GM21717 (cell line): Measurements from ENCODE around the gene DLX4.

Experiments
- ATAC-seq: cut with Tn5 transposase; IDR thresholded peaks from one replicate; pipeline ENCODE4 v1.9.1; 2021; ENCODE audit warnings: mild to moderate bottlenecking, moderate library complexity; ENCODE audit not compliant: unreplicated experiment

The DLX4 gene

GRCh38 chr17:49986396-49987289 is 17.7 kb downstream of the DLX4 start:
- ATAC-seq = no peak

GRCh38 chr17:49987290-49987585 is 18.2 kb downstream of the DLX4 start:
- ATAC-seq = no peak

- ATAC-seq = no peak
Measured at GRCh38 chr17:49987681-49988441, 18.9 kb downstream of the DLX4 start.

GRCh38 chr17:49989518-49989880 is 20.5 kb downstream of the DLX4 start:
- ATAC-seq = no peak

GRCh38 chr17:49990331-49990730 is 21.3 kb downstream of the DLX4 start:
- ATAC-seq = no peak

- no peak for ATAC-seq
Measured at GRCh38 chr17:49990921-49991320, 21.9 kb downstream of the DLX4 start.

GRCh38 chr17:49991409-49991808 is 22.4 kb downstream of the DLX4 start:
- ATAC-seq = no peak

- ATAC-seq = no peak
Measured at GRCh38 chr17:49992191-49992932, 23.4 kb downstream of the DLX4 start.

- ATAC-seq = no peak
Measured at GRCh38 chr17:49992933-49993422, 24.0 kb downstream of the DLX4 start.

GRCh38 chr17:49993423-49994060 is 24.6 kb downstream of the DLX4 start:
- no peak for ATAC-seq

- ATAC-seq = no peak
Measured at GRCh38 chr17:49994085-49995054, 25.4 kb downstream of the DLX4 start.

GRCh38 chr17:49995055-49995738 is 26.2 kb downstream of the DLX4 start, which contains the start of gene DLX3:
DLX3 (minus strand) TSS chr17:49995224; CDS start chr17:49994998, 226 bp downstream.
- ATAC-seq = no peak

- no peak for ATAC-seq
Measured at GRCh38 chr17:49996121-49996494, 27.1 kb downstream of the DLX4 start.

- no peak for ATAC-seq
Measured at GRCh38 chr17:49996495-49997300, 27.7 kb downstream of the DLX4 start.

GRCh38 chr17:49997301-49997650 is 28.3 kb downstream of the DLX4 start:
- no peak for ATAC-seq

GRCh38 chr17:49997773-49998703 is 29.0 kb downstream of the DLX4 start:
- ATAC-seq = no peak

GRCh38 chr17:49998836-49999511 is 30.0 kb downstream of the DLX4 start:
- ATAC-seq = no peak
